Measurements from ENCODE around the gene FALEC. TPM values are rescaled to one million over a fixed set of nuclear protein-coding genes. Genes with fewer than 3 reads are reported as not detected.

FALEC gene
- total RNA-seq, 4 donors from 2014 or later = not detected

DNA sequence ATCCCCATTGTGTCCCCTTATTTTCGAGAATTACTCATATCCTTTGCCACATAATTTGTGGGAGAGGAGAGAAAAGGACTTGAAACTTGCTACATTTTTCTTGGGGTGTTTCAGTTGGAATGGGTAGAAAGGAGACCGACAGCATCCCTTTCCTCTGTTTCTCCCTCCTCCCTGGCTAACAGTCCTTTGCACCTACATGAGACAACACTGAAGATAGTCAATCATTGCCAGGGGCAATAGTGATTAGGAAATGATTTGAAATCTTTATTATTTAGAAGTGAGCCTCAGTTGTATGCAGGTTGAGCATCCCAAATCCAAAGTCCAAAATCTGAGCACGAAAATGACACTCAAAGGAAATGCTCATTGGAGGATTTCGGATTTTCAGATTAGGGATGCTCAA is 36.2 kb upstream of the FALEC start:
- no peak overlapping the region for H3K27ac ChIP-seq
- 68 to 73% methylated on average over 4 of the region's 4 CpGs for WGBS, 2 donors (ENCODE audit: low coverage in 1 of 2)
- H3K36me3 ChIP-seq = no peaks in the 10 kb centered on the region
- H3K9me3 ChIP-seq = no peaks in the 10 kb centered on the region
- no peak for TF ChIP-seq EP300 (IDR thresholded peaks at IDR 0.05)
- TF ChIP-seq, protein P1, sequence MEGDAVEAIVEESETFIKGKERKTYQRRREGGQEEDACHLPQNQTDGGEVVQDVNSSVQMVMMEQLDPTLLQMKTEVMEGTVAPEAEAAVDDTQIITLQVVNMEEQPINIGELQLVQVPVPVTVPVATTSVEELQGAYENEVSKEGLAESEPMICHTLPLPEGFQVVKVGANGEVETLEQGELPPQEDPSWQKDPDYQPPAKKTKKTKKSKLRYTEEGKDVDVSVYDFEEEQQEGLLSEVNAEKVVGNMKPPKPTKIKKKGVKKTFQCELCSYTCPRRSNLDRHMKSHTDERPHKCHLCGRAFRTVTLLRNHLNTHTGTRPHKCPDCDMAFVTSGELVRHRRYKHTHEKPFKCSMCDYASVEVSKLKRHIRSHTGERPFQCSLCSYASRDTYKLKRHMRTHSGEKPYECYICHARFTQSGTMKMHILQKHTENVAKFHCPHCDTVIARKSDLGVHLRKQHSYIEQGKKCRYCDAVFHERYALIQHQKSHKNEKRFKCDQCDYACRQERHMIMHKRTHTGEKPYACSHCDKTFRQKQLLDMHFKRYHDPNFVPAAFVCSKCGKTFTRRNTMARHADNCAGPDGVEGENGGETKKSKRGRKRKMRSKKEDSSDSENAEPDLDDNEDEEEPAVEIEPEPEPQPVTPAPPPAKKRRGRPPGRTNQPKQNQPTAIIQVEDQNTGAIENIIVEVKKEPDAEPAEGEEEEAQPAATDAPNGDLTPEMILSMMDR (IDR thresholded peaks at IDR 0.05) = no peak
- TF ChIP-seq POLR2A (IDR thresholded peaks at IDR 0.05) = no peak
- TF ChIP-seq POLR2AphosphoS5 (IDR thresholded peaks at IDR 0.05) = no peak
- peaks cover 0 to 11% (median 0%) of the 10 kb centered on the region in 3 donors for H3K4me1 ChIP-seq
- no peaks in the 10 kb centered on the region for H3K27me3 ChIP-seq
- ATAC-seq = no peak
- no peak overlapping the region for H3K4me3 ChIP-seq

DNA sequence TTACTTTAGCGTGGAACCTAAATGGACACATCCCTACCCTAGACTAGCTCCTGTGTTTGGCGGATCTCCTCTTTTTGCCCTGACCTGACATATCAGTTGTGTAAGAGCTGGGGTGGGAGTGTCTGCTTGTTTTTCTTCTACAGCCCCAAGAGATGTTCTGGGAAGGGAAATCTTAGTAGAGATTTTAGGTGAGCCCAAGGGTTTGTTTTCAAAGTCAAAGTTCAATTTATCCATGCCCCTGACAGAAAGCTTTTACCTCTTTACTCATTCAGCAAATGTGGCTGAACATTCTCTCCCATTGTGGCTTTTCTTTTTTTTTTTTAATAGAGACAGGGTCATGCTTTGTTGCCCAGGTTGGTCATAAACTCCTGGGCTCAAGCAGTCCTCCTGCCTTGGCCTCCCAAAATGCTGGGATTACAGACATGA is 35.6 kb upstream of the FALEC start:
- Histone ChIP-seq H3K27me3 (no peaks in the 10 kb centered on the region), H3K4me1 (peaks cover 0 to 7% (median 0%) of the 10 kb centered on the region in 3 donors), H3K27ac (no peak overlapping the region), H3K36me3 (no peaks in the 10 kb centered on the region), H3K4me3 (no peak overlapping the region), H3K9me3 (no peaks in the 10 kb centered on the region)
- no peak for ATAC-seq
- TF ChIP-seq POLR2AphosphoS5 (IDR thresholded peaks at IDR 0.05) (no peak), POLR2A (IDR thresholded peaks at IDR 0.05) (no peak), EP300 (IDR thresholded peaks at IDR 0.05) (no peak)
- TF ChIP-seq, protein P1 (IDR thresholded peaks at IDR 0.05) = no peak
- WGBS, 2 donors (ENCODE audit: low coverage in 1 of 2) = 48 to 57% methylated on average over 2 of the region's 2 CpGs

DNA sequence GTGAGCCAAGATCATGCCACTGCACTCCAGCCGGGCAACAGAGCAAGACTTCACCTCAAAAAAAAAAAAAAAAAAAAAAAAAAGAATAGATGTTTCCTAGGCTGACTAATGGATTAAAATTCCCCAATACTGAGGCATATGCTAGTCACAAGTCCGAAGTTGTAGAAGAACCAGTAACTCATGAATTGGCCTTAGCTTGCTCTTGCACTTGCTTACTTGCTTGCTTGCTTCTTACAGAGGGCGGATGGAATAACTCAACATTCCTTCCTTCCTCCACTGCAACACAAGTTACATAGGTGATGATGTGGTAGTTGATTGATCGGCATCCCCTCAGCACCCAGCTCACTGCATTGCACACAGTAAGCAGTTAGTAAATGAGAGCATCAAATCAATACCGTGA is 31.1 kb upstream of the FALEC start:
- H3K4me3 ChIP-seq = no peak overlapping the region
- no peak overlapping the region for H3K27ac ChIP-seq
- H3K4me1 ChIP-seq = peaks cover 0 to 17% (median 5%) of the 10 kb centered on the region in 3 donors
- no peak for ATAC-seq
- H3K27me3 ChIP-seq = no peaks in the 10 kb centered on the region
- TF ChIP-seq POLR2AphosphoS5 (IDR thresholded peaks at IDR 0.05) (no peak), EP300 (IDR thresholded peaks at IDR 0.05) (no peak), POLR2A (IDR thresholded peaks at IDR 0.05) (no peak)
- TF ChIP-seq, protein P1 (IDR thresholded peaks at IDR 0.05) = no peak
- peaks cover 0 to 7% of the 10 kb centered on the region in 2 donors for H3K36me3 ChIP-seq
- no peaks in the 10 kb centered on the region for H3K9me3 ChIP-seq
- WGBS, 2 donors (ENCODE audit: low coverage in 1 of 2) = 73 to 82% methylated on average over 2 to 5 of the region's 5 CpGs

DNA sequence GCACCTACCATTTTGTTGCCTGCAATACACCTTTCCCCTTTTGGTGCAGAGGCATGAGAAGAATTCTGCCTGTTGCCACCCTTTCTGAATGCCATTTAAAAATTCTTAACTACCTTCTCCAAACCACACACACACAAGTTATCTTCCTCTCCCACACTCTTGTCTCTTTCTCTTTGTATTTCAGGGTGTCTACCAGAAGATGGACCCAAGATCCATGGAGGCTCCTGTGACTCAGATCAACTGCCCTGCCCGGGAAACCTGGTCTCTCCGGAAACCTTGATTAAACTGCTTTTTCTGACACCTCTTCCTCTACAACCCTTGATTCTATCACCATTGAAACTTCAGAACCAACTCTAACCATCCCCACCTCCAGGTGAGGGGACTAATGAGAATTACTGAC is 30.7 kb upstream of the FALEC start:
- Histone ChIP-seq H3K27me3 (no peaks in the 10 kb centered on the region), H3K27ac (no peak overlapping the region), H3K36me3 (peaks cover 0 to 12% of the 10 kb centered on the region in 2 donors), H3K9me3 (no peaks in the 10 kb centered on the region), H3K4me3 (no peak overlapping the region), H3K4me1 (peaks cover 0 to 17% (median 5%) of the 10 kb centered on the region in 3 donors)
- TF ChIP-seq POLR2AphosphoS5 (IDR thresholded peaks at IDR 0.05) = no peak
- TF ChIP-seq, protein P1 (IDR thresholded peaks at IDR 0.05) = no peak
- TF ChIP-seq POLR2A (IDR thresholded peaks at IDR 0.05) = no peak
- TF ChIP-seq EP300 (IDR thresholded peaks at IDR 0.05) = no peak
- WGBS, 2 donors (ENCODE audit: low coverage in 1 of 2) = 0 to 6% methylated on average over 2 of the region's 2 CpGs
- ATAC-seq = no peak

DNA sequence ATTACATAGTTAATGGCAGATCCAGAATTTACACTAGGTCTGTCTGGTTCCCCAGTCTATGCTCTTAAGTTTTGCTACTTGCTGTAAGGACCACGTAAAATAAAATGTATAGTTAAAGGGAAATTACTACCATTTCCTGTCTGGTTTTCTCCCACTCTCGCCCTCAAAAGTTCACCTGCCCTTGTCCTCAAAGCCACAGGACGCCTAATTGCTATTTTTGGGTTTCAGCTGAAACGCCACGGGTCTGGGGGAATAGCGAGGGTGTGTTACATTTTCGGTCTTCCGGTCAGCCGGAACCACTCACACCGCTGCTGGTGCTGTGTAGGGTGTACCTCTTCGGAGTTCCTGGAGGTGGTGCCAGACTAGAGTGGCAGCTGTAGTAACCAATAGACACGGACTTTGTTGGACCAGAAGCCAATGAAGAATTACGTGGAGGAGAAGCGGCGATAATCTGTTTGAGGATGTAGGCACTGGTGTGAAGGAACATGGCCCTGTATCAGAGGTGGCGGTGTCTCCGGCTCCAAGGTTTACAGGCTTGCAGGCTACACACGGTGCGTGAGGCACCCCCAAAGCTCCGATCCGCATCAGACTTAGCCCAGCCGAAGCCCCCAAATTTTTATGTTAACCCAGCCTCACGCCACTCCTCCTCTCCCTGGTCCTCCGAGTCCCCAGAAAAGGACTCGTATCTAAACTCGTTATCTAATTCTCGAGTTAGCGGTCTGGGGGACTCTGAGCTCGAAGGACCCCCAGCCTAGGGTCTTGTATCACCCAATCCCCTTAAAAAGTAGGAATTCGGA is 28.4 kb upstream of the FALEC start, which contains the start of gene TARS2:
TARS2 (plus strand) TSS at position 454 of the 797 bp plus-strand sequence; CDS start at position 486, 32 bp downstream.
- ATAC-seq = peak; percentile 100
- Histone ChIP-seq H3K9me3 (no peaks in the 10 kb centered on the region), H3K27ac (peak within 1 kb of the TSS; percentile 62 to 86 (median 80)), H3K27me3 (no peaks in the 10 kb centered on the region), H3K36me3 (peaks cover 0 to 35% of the 10 kb centered on the region in 2 donors), H3K4me1 (peaks cover 0 to 17% (median 5%) of the 10 kb centered on the region in 3 donors), H3K4me3 (peak within 1 kb of the TSS; percentile 66 to 99)
- 0% methylated on average over 8 to 25 of the region's 30 CpGs for WGBS, 2 donors (ENCODE audit: low coverage in 1 of 2)
- TF ChIP-seq POLR2A (IDR thresholded peaks at IDR 0.05) = peak; percentile 17 to 32
- TF ChIP-seq EP300 (IDR thresholded peaks at IDR 0.05) = no peak
- TF ChIP-seq, protein P1 (IDR thresholded peaks at IDR 0.05) = peak in 3 of 4 experiments; percentile 23 to 56 (median 56)
- TF ChIP-seq POLR2AphosphoS5 (IDR thresholded peaks at IDR 0.05) = peak; percentile 64
